Loucy (cell line): ENCODE measurements around the gene COL6A2.

ENCODE experiments used
- H2AFZ ChIP-seq: fragments of 200-600 bp; sonication (generic); 2 replicates; pipeline ENCODE4 v1.6.0; 2016; ENCODE audit warnings: antibody characterized with exemption, mild to moderate bottlenecking, low read length, moderate library complexity
- H3F3A ChIP-seq: fragments of 200-600 bp; 2 replicates; pipeline ENCODE4 v1.6.0; 2016; ENCODE audit warnings: antibody characterized with exemption, low read depth, mild to moderate bottlenecking
- H3K27me3 ChIP-seq: fragments of 200-600 bp; sonication (generic); 2 replicates; pipeline ENCODE4 v1.6.1; 2014; ENCODE audit warnings: low read length, mild to moderate bottlenecking; ENCODE audit not compliant: insufficient read depth, poor library complexity, severe bottlenecking
- H3K36me3 ChIP-seq: fragments of 200-600 bp; sonication (generic); 2 replicates; pipeline ENCODE4 v1.6.1; 2016; ENCODE audit warnings: low read length; ENCODE audit not compliant: insufficient read depth
- H3K4me1 ChIP-seq: fragments of 200-600 bp; sonication (generic); 2 replicates; pipeline ENCODE4 v1.5.1; 2014; ENCODE audit warnings: low read length, mild to moderate bottlenecking; ENCODE audit not compliant: insufficient read depth, poor library complexity, severe bottlenecking
- H3K4me2 ChIP-seq: fragments of 200-600 bp; sonication (generic); 2 replicates; pipeline ENCODE4 v1.6.0; 2014; ENCODE audit warnings: antibody characterized with exemption, low read length, low read depth, mild to moderate bottlenecking; ENCODE audit not compliant: poor library complexity, severe bottlenecking
- H3K4me3 ChIP-seq: fragments of 200-600 bp; sonication (generic); 2 replicates; pipeline ENCODE4 v1.5.1; 2014; ENCODE audit warnings: low read length, mild to moderate bottlenecking, mixed read lengths; ENCODE audit not compliant: poor library complexity, severe bottlenecking
- H3K79me2 ChIP-seq: fragments of 200-600 bp; sonication (generic); 2 replicates; pipeline ENCODE4 v1.6.1; 2014; ENCODE audit warnings: low read length; ENCODE audit not compliant: insufficient read depth
- H3K9ac ChIP-seq: fragments of 200-600 bp; sonication (generic); 2 replicates; pipeline ENCODE4 v1.6.0; 2014; ENCODE audit warnings: mild to moderate bottlenecking, low read depth, low read length, moderate library complexity; ENCODE audit not compliant: poor library complexity, severe bottlenecking
- H3K9me2 ChIP-seq: fragments of 200-600 bp; sonication (generic); replicated peaks from 2 replicates; pipeline ENCODE4 v1.6.1; 2016; ENCODE audit warnings: low read depth, low read length, mixed read lengths
- H3K9me3 ChIP-seq: fragments of 200-600 bp; sonication (generic); 2 replicates; pipeline ENCODE4 v1.6.1; 2014; ENCODE audit warnings: mild to moderate bottlenecking, antibody characterized with exemption, low read length, low read depth; ENCODE audit not compliant: insufficient read depth
- H4K20me1 ChIP-seq: fragments of 200-600 bp; sonication (generic); 2 replicates; pipeline ENCODE4 v1.6.0; 2014; ENCODE audit warnings: antibody characterized with exemption, low read length, mild to moderate bottlenecking; ENCODE audit not compliant: insufficient read depth, poor library complexity, severe bottlenecking
- EZH2phosphoT487 ChIP-seq: fragments of 200-600 bp; IDR thresholded peaks from 2 replicates; pipeline ENCODE4 v1.6.1; 2018; ENCODE audit warnings: antibody characterized with exemption, mild to moderate bottlenecking, moderate library complexity, borderline replicate concordance
- TF ChIP-seq, protein P1 (sequence below): fragments of 200-600 bp; sonication (generic); conservative IDR thresholded peaks from 2 replicates; pipeline ENCODE4 v1.5.1; 2014; ENCODE audit warnings: mild to moderate bottlenecking, antibody characterized with exemption, low read length

COL6A2 gene

DNA sequence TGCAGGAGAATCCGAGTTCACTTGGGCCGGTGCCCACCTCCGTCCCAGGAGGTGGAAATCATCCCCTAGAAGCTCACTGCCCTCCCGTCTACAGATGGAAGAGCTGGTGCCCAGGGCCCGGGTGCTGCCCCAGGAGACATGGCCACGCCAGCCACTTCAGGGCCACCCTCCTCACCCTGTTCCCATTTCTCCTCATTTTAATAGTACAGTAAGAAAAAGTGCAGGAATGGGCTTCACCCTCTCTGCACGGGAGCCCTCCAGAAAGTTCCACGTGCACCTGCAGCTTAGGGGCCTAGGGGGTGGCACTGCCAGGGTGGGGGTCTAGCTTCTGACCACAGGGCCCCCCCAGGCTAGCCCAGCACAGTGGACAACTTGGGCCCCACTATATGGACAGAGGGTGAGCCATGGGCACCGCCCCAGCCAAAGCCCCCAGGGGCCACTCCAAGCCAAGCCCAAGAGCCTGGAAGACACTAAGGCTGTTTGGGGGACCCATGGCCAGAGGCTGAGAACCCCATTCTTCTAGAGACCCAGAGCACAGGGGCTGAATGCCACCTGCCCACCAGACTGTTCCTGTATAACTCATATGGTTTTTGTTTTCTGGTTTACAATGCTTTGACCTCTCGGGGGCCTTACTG, 60.9 kb downstream of the COL6A2 start:
- no peaks in the 10 kb centered on the region for H3K79me2 ChIP-seq
- no peaks in the 10 kb centered on the region for H3F3A ChIP-seq
- H3K36me3 ChIP-seq, result no peaks in the 10 kb centered on the region
- H3K4me2 ChIP-seq, result no peak overlapping the region
- H3K9me2 ChIP-seq, result no peaks in the 10 kb centered on the region
- H3K27me3 ChIP-seq, result no peaks in the 10 kb centered on the region
- H3K4me3 ChIP-seq, result no peak overlapping the region
- no peak overlapping the region for H2AFZ ChIP-seq
- no peak overlapping the region for H3K9ac ChIP-seq
- H3K9me3 ChIP-seq, result no peaks in the 10 kb centered on the region
- H3K4me1 ChIP-seq, result no peaks in the 10 kb centered on the region
- H4K20me1 ChIP-seq, result no peaks in the 10 kb centered on the region
- TF ChIP-seq EZH2phosphoT487, result no peak
- TF ChIP-seq, protein P1, sequence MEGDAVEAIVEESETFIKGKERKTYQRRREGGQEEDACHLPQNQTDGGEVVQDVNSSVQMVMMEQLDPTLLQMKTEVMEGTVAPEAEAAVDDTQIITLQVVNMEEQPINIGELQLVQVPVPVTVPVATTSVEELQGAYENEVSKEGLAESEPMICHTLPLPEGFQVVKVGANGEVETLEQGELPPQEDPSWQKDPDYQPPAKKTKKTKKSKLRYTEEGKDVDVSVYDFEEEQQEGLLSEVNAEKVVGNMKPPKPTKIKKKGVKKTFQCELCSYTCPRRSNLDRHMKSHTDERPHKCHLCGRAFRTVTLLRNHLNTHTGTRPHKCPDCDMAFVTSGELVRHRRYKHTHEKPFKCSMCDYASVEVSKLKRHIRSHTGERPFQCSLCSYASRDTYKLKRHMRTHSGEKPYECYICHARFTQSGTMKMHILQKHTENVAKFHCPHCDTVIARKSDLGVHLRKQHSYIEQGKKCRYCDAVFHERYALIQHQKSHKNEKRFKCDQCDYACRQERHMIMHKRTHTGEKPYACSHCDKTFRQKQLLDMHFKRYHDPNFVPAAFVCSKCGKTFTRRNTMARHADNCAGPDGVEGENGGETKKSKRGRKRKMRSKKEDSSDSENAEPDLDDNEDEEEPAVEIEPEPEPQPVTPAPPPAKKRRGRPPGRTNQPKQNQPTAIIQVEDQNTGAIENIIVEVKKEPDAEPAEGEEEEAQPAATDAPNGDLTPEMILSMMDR, result no peak

DNA sequence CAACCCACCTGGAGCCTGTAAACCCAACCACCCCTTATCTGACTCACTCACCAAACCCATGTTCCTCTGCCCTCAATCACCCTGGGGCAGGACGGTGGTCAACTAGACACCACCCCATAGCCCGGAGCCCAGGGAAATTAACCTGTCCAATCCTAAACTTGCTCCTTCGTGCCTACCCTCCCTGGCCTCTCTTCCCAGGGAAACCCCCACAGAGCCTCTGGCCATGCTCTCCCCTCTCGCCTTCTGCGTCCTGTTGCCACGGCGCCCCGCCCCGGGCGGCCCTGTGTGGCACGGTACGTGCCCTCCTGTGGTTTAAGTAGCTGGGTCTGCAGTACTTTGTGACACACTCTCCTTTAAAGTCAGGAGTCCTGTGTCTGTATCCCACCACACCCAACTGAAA, 61.5 kb downstream of the COL6A2 start:
- H3F3A ChIP-seq, result no peaks in the 10 kb centered on the region
- no peaks in the 10 kb centered on the region for H3K9me3 ChIP-seq
- H3K27me3 ChIP-seq, result no peaks in the 10 kb centered on the region
- H3K4me1 ChIP-seq, result no peaks in the 10 kb centered on the region
- H4K20me1 ChIP-seq, result no peaks in the 10 kb centered on the region
- no peak overlapping the region for H2AFZ ChIP-seq
- no peak for TF ChIP-seq EZH2phosphoT487
- TF ChIP-seq, protein P1, result no peak
- no peak overlapping the region for H3K4me3 ChIP-seq
- no peaks in the 10 kb centered on the region for H3K9me2 ChIP-seq
- no peaks in the 10 kb centered on the region for H3K36me3 ChIP-seq
- H3K4me2 ChIP-seq, result no peak overlapping the region
- H3K79me2 ChIP-seq, result no peaks in the 10 kb centered on the region
- no peak overlapping the region for H3K9ac ChIP-seq

DNA sequence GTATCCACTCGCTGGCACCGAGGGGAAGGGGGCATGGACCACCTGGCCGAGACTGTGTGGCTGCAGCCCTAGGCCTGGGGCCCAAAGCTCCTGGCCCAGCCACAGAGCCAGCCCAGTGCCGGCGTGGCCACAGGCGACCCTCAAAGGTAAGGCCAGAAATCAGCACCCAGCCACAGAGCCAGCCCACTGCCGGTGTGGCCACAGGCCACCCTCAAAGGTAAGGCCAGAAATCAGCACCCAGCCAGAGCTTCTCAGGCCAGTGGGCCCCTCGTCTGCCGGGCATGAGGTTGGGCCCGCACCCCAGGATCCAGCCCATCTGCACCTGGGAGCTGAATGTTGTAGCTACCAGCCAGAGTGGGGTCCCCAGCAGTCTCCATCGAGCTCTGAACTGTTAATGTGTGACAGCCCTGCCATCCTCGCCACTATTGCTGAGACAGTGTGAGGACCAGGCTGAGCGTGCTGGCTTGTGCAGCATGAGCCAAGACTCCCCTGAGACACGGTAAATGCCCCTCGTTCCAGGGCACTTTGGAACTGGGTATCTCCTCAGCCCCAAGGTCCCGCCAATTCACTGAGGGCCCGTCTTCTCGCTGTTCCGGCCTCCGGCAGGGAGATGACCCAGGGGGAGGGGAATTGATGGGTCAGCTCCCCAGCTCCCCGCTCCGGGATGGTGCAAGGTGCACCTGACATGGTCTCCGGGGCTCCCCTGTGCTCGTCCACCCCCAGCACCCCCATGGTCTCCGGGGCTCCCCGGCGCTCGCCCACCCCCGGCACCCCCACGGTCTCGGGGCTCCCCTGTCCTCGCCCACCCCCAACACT, 62.1 kb downstream of the COL6A2 start:
- no peaks in the 10 kb centered on the region for H3F3A ChIP-seq
- no peaks in the 10 kb centered on the region for H3K9me3 ChIP-seq
- H3K9me2 ChIP-seq, result no peaks in the 10 kb centered on the region
- no peaks in the 10 kb centered on the region for H3K36me3 ChIP-seq
- no peaks in the 10 kb centered on the region for H3K27me3 ChIP-seq
- TF ChIP-seq, protein P1, result no peak
- no peak for TF ChIP-seq EZH2phosphoT487
- no peak overlapping the region for H3K4me2 ChIP-seq
- no peaks in the 10 kb centered on the region for H3K4me1 ChIP-seq
- H3K9ac ChIP-seq, result no peak overlapping the region
- no peak overlapping the region for H3K4me3 ChIP-seq
- no peaks in the 10 kb centered on the region for H4K20me1 ChIP-seq
- no peak overlapping the region for H2AFZ ChIP-seq
- H3K79me2 ChIP-seq, result no peaks in the 10 kb centered on the region
